HFFc6 (cell line): Measurements from ENCODE around the gene ASPG. TPM values are rescaled to one million over a fixed set of nuclear protein-coding genes. Genes with fewer than 3 reads are reported as not detected.

ENCODE experiments used
- DNase-seq: peaks from one replicate; pipeline ENCODE4 v3.0.0-alpha.2; 2018
- H3K27ac Mint-ChIP-seq: 2 replicates; pipeline ENCODE4 v1.8.0; 2020; ENCODE audit warnings: mild to moderate bottlenecking, mixed read lengths
- H3K27me3 Mint-ChIP-seq: 2 replicates; pipeline ENCODE4 v1.8.0; 2021; ENCODE audit warnings: mild to moderate bottlenecking, moderate library complexity, mixed read lengths; ENCODE audit not compliant: insufficient read depth
- H3K36me3 Mint-ChIP-seq: 2 replicates; pipeline ENCODE4 v1.8.0; 2021; ENCODE audit warnings: low read depth, mixed read lengths
- H3K4me1 Mint-ChIP-seq: 2 replicates; pipeline ENCODE4 v1.8.0; 2020; ENCODE audit warnings: low read depth, mixed read lengths
- H3K4me3 Mint-ChIP-seq: 2 replicates; pipeline ENCODE4 v1.8.0; 2020; ENCODE audit warnings: mild to moderate bottlenecking, moderate library complexity, mixed read lengths
- H3K9me3 Mint-ChIP-seq: 2 replicates; pipeline ENCODE4 v1.8.0; 2020; ENCODE audit warnings: mild to moderate bottlenecking, mixed read lengths
- long read RNA-seq: library from polyadenylated mRNA; unstranded; transcript quantifications from one replicate; pipeline ENCODE4 v2.0.0, GENCODE V29; 2019
- total RNA-seq, 6 experiments: library from RNA; stranded (reverse); fragmentation: NEBNext Ultra II Directional; extraction: Animal tissue kit (Norgen Biotek cat#: 25700); gene quantifications; 2 replicates in 1 of 6; 3 replicates in 5 of 6; pipeline ENCODE4 v1.2.3, GENCODE V29; 2021
- TF ChIP-seq, protein P1 (sequence below): fragments of 200-600 bp; sonication (generic); IDR thresholded peaks from 2 replicates; pipeline ENCODE4 v1.5.0; 2021; ENCODE audit warnings: antibody characterized with exemption, mild to moderate bottlenecking

Gene ASPG
- not detected for total RNA-seq
- long read RNA-seq: 0 reads

DNA sequence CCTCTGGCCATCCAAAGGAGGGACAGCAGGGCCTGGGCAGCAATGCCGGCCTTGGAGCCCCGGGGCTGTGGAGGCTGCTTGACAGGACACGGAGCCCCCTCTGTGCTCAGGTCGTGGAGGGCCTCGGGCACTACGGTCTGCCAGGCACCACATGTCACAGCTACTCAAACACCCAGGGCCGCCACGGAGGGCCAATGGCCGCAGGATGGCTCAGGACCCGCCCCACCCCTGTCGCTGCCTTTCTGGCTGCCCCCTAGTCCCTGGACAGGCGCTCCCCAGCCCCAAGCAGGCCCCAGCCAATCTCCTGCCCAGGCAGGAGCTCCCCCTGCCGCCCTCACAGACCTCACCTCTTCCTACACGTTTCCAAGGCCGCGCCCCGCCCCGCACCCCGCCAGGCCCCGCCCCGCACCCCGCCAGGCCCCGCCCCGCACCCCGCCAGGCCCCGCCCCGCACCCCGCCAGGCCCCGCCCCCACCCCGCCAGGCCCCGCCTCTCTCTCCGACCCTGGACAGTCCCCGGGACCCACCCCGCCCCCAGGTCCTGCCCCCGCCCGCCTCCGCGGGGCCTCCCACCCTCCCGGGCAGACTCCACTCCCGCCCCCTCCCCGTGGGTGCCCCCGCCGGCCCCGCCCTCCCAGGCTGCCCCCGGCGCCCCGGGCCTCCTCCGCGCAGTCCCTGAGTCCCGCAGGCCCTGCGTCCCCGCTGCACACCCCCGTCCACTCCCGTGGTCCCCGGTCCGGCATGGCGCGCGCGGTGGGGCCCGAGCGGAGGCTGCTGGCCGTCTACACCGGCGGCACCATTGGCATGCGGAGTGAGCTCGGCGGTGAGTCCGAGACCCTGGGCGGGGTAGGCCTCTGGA is at the start of gene ASPG:
ASPG (plus strand) TSS at position 669 of the 857 bp plus-strand sequence; CDS start at position 740, 71 bp downstream.
- H3K9me3 Mint-ChIP-seq: no peaks in the 10 kb centered on the region
- H3K4me1 Mint-ChIP-seq: no peaks in the 10 kb centered on the region
- H3K27ac Mint-ChIP-seq: no peak within 1 kb of the TSS
- H3K36me3 Mint-ChIP-seq: no peaks in the 10 kb centered on the region
- H3K4me3 Mint-ChIP-seq: no peak within 1 kb of the TSS
- peaks cover 16% of the 10 kb centered on the region for H3K27me3 Mint-ChIP-seq
- DNase-seq: no peak
- TF ChIP-seq, protein P1, sequence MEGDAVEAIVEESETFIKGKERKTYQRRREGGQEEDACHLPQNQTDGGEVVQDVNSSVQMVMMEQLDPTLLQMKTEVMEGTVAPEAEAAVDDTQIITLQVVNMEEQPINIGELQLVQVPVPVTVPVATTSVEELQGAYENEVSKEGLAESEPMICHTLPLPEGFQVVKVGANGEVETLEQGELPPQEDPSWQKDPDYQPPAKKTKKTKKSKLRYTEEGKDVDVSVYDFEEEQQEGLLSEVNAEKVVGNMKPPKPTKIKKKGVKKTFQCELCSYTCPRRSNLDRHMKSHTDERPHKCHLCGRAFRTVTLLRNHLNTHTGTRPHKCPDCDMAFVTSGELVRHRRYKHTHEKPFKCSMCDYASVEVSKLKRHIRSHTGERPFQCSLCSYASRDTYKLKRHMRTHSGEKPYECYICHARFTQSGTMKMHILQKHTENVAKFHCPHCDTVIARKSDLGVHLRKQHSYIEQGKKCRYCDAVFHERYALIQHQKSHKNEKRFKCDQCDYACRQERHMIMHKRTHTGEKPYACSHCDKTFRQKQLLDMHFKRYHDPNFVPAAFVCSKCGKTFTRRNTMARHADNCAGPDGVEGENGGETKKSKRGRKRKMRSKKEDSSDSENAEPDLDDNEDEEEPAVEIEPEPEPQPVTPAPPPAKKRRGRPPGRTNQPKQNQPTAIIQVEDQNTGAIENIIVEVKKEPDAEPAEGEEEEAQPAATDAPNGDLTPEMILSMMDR: no peak

DNA sequence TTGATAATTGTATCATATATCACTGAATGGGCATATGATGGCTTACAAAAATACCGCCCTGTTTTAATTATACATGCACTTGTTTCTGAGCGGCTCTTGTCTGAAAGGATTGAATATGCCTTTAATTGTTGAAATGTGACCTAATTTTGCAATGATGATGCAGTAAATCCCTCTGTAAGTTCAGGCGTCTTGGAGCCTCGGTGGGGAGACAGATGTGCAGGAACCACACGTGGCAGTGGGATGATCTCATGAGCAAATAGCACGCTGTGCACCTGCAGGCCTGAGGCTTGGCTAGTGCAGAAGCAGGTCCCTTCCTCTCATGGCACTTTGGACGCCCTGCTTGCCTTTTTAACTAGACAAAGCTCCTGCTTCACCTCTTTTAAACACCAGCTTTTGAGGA is 49.3 kb upstream of the ASPG start:
- Mint-ChIP-seq H3K4me1 (no peaks in the 10 kb centered on the region), H3K27me3 (peaks cover 24% of the 10 kb centered on the region), H3K36me3 (no peaks in the 10 kb centered on the region), H3K9me3 (no peaks in the 10 kb centered on the region), H3K4me3 (no peak overlapping the region), H3K27ac (no peak overlapping the region)
- TF ChIP-seq, protein P1: no peak
- DNase-seq: no peak

DNA sequence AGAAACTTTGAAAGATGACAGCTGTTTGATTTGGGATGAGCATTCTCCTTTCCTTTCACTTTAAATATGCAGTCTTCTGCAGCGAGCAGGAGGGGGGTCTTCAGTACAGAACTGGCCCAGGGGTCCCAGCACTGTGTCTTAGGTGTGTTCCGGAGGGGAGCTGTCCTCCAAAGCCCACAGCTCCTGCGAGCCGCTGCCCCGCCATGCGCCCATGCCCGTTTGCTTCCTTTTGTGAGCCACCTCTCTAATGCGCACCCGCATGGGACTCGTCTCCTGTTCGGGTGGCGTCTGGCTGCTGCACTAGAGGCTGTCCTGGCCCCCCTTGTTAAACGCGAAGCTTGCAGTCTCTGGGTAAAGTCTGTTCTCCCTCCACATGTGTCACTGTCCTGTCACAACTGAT is 48.4 kb upstream of the ASPG start:
- no peak overlapping the region for H3K27ac Mint-ChIP-seq
- no peaks in the 10 kb centered on the region for H3K4me1 Mint-ChIP-seq
- H3K4me3 Mint-ChIP-seq: no peak overlapping the region
- H3K9me3 Mint-ChIP-seq: no peaks in the 10 kb centered on the region
- no peaks in the 10 kb centered on the region for H3K36me3 Mint-ChIP-seq
- DNase-seq: no peak
- peaks cover 26% of the 10 kb centered on the region for H3K27me3 Mint-ChIP-seq
- TF ChIP-seq, protein P1: no peak

DNA sequence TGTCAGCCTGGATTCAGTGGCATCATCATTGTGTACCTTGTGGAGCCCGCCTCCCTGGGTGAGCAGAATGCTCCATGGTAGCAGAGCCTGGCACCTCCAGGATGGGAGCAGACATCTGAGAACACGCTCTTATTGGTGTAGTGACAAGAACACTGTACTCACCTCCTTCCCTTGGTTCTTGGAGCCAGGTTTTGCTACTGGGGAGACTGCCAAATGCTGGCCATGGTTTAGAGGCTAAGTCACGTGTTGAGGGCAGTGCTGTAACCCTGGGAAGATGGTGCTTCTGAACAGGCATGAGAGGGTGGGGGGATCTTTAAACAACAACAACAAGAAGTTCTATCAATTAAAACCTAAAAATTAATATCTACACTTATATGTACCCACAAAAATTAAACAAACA is 47.6 kb upstream of the ASPG start:
- Mint-ChIP-seq H3K27me3 (peaks cover 25% of the 10 kb centered on the region), H3K36me3 (no peaks in the 10 kb centered on the region), H3K9me3 (no peaks in the 10 kb centered on the region), H3K27ac (no peak overlapping the region), H3K4me3 (no peak overlapping the region), H3K4me1 (no peaks in the 10 kb centered on the region)
- TF ChIP-seq, protein P1: no peak
- DNase-seq: no peak

DNA sequence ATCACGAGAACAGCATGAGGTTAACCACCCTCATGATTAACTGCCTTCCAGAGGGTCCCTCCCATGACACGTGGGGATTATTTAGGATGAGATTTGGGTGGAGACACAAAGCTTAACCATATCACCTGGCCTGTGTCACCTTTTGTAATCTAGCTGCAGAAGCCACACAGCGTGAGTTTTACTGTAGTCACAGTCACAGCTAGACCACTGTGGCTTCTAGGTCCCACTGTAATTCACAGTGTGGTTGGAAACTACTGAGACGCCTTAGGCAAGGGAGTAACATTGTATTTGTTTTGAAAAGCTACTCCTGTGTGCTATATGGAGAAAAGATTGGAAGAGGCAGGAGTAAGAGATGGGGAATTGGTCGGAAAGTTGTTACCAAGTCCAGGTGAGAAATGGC is 46.3 kb upstream of the ASPG start:
- Mint-ChIP-seq H3K36me3 (no peaks in the 10 kb centered on the region), H3K4me1 (no peaks in the 10 kb centered on the region), H3K27me3 (peaks cover 15% of the 10 kb centered on the region), H3K27ac (no peak overlapping the region), H3K4me3 (no peak overlapping the region), H3K9me3 (no peaks in the 10 kb centered on the region)
- no peak for DNase-seq
- TF ChIP-seq, protein P1: no peak
